Uterus (tissue), 4 donors: ENCODE measurements around the gene TMCO6. TPM values are rescaled to one million over a fixed set of nuclear protein-coding genes. Genes with fewer than 3 reads are reported as not detected.

Experiments
- DNase-seq, 2 donors: peaks; one replicate each; pipeline ENCODE4 v3.0.0-alpha.2; 2019 to 2020
- H3K27ac ChIP-seq, 2 donors: fragments of 200-600 bp; sonication (generic); 1 replicate in 1 of 2; 2 replicates in 1 of 2; pipeline ENCODE4 v1.5.1; 2016 to 2018
- H3K27me3 ChIP-seq, 2 donors: fragments of 200-600 bp; sonication (generic); one replicate each; pipeline ENCODE4 v1.5.1; 2018 to 2019; ENCODE audit warnings: control low read depth in 1 of 2
- H3K36me3 ChIP-seq, 2 donors: fragments of 200-600 bp; sonication (generic); one replicate each; pipeline ENCODE4 v1.5.1; 2019; ENCODE audit warnings: control low read depth in 1 of 2
- H3K4me1 ChIP-seq, 2 donors: fragments of 200-600 bp; sonication (generic); one replicate each; pipeline ENCODE4 v1.5.1; 2018 to 2019; ENCODE audit warnings: control low read depth in 1 of 2
- H3K4me3 ChIP-seq, 2 donors: fragments of 200-600 bp; sonication (generic); 1 replicate in 1 of 2; 2 replicates in 1 of 2; pipeline ENCODE4 v1.5.1; 2018 to 2019; ENCODE audit warnings: mild to moderate bottlenecking in 1 of 2
- H3K9me3 ChIP-seq, 2 donors: fragments of 200-600 bp; sonication (generic); one replicate each; pipeline ENCODE4 v1.5.1; 2019; ENCODE audit warnings: control low read depth in 1 of 2
- POLR2A ChIP-seq, 2 donors: fragments of 450-650 bp; IDR thresholded peaks; one replicate each; pipeline ENCODE4 v1.6.1; 2016; ENCODE audit warnings: antibody characterized with exemption in 2 of 2, mild to moderate bottlenecking in 1 of 2, moderate library complexity in 1 of 2
- intact Hi-C: fragments of 100-400 bp; cut with DNase I; formaldehyde crosslinking; loops from one replicate; pipeline ENCODE4 v1.15.1; 2023; ENCODE audit warnings: low total_unique reads
- total RNA-seq, 4 donors: library from RNA; depleted of rRNA in 3 of 4; stranded (reverse); fragments of >200 nt in 3 of 4; gene quantifications; one replicate each; pipeline versions ENCODE4 v1.1.0 to v1.2.4, GENCODE V29; 2014 to 2023
- TF ChIP-seq, protein P1 (sequence below), 4 experiments: fragments of 200-600 bp in 2 of 4; fragments of 450-650 bp in 2 of 4; sonication (generic) in 2 of 4; IDR thresholded peaks; one replicate each; pipeline ENCODE4 v1.5.1; 2016 to 2019; ENCODE audit warnings: antibody characterized with exemption in 4 of 4, mild to moderate bottlenecking in 2 of 4, moderate library complexity in 1 of 4
- donor health status: DM: yes; HTN: yes; CAD: no.

TMCO6 gene
- total RNA-seq, 4 donors from 2014 or later, result 6.2 to 36.2 (median 22.7) TPM

DNA sequence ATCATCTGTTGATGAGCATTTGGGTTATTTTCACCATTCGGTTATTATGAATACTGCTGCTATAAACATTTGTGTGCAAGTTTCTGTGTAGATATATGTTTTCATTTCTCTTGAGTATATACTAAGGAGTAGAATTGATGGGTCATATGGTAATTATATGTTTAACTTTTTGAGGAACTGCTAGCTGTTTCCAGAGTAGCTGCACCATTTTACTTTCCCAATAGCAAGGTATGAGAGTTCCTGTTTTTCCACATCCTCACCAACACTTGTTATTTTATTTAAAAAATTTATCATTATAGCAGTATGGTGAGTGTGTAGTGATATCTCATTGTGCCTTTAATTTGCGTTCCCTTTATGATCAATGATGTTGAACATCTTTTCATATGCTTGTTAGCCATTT lies 35.5 kb upstream of the TMCO6 start:
- no peak overlapping the region for H3K27ac ChIP-seq
- no peaks in the 10 kb centered on the region for H3K27me3 ChIP-seq
- no peak overlapping the region for H3K4me3 ChIP-seq
- intact Hi-C loops, result no loop called here
- DNase-seq, result no peak
- H3K36me3 ChIP-seq, result no peaks in the 10 kb centered on the region
- no peaks in the 10 kb centered on the region for H3K4me1 ChIP-seq
- TF ChIP-seq, protein P1, sequence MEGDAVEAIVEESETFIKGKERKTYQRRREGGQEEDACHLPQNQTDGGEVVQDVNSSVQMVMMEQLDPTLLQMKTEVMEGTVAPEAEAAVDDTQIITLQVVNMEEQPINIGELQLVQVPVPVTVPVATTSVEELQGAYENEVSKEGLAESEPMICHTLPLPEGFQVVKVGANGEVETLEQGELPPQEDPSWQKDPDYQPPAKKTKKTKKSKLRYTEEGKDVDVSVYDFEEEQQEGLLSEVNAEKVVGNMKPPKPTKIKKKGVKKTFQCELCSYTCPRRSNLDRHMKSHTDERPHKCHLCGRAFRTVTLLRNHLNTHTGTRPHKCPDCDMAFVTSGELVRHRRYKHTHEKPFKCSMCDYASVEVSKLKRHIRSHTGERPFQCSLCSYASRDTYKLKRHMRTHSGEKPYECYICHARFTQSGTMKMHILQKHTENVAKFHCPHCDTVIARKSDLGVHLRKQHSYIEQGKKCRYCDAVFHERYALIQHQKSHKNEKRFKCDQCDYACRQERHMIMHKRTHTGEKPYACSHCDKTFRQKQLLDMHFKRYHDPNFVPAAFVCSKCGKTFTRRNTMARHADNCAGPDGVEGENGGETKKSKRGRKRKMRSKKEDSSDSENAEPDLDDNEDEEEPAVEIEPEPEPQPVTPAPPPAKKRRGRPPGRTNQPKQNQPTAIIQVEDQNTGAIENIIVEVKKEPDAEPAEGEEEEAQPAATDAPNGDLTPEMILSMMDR (IDR thresholded peaks at IDR 0.05), result no peak
- TF ChIP-seq POLR2A (IDR thresholded peaks at IDR 0.05), result no peak
- H3K9me3 ChIP-seq, result no peaks in the 10 kb centered on the region

DNA sequence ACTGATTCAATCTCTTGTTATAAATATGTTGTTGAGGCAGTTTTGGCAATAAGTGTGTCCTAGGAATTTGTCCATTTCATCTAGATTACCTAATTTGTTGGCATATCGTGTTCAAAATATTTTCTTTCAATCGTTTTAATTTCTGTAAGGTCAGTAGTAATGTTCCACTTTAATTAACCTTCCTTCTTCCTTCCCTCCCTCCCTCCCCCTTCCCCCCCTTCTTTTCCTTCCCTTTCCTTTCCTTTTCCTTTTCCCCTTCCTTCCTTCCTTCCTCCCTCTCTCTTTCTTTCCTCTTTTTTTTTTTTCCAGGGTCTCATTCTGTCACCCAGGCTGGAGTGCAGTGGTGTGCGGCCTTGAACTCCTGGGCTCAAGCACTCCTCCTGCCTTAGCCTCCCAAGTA lies 33.4 kb upstream of the TMCO6 start:
- H3K9me3 ChIP-seq, result no peaks in the 10 kb centered on the region
- no peaks in the 10 kb centered on the region for H3K4me1 ChIP-seq
- TF ChIP-seq, protein P1 (IDR thresholded peaks at IDR 0.05), result no peak
- TF ChIP-seq POLR2A (IDR thresholded peaks at IDR 0.05), result no peak
- intact Hi-C loops, result no loop called here
- no peaks in the 10 kb centered on the region for H3K36me3 ChIP-seq
- no peak for DNase-seq
- no peaks in the 10 kb centered on the region for H3K27me3 ChIP-seq
- no peak overlapping the region for H3K4me3 ChIP-seq
- H3K27ac ChIP-seq, result no peak overlapping the region

DNA sequence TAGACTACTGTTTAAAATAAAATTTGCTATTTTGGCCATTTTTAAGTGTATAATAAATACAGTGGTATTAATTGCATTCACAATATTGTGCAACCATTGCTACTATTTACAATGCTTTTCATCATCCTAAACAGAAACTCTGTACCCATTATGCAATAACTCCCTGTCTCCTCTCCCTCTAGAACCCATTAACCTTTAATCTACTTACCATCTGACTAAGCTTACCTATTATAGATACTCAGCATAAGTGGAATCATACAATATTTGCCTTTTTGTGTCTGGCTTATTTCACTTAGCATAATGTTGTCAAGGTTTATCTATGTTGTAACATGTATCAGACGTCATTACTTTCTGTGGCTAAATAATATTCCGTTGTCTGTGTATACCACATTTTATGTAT lies 32.2 kb upstream of the TMCO6 start:
- Histone ChIP-seq H3K4me3 (no peak overlapping the region), H3K4me1 (no peaks in the 10 kb centered on the region), H3K27me3 (no peaks in the 10 kb centered on the region), H3K9me3 (no peaks in the 10 kb centered on the region), H3K27ac (no peak overlapping the region), H3K36me3 (no peaks in the 10 kb centered on the region)
- TF ChIP-seq POLR2A (IDR thresholded peaks at IDR 0.05), result no peak
- TF ChIP-seq, protein P1 (IDR thresholded peaks at IDR 0.05), result no peak
- no peak for DNase-seq
- intact Hi-C loops, result no loop called here

DNA sequence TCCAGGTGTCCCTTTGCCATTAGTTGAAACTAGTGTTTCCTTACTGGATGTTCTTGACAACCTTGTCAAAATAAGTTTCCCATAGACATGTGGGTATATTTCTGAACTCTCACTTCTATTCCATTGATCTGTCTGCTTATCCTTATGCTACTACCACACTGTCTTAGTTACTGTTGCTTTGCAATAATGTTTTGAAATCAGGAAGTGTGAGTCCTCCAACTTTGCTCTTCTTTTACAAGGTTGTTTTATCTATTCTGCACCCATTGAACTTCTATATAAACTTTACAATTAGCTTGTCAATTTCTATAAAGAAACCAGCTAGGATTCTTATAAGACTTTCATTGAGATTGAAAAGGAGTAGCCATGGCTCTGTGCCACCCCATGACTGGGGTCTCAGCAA lies 30.5 kb upstream of the TMCO6 start:
- no peak for DNase-seq
- H3K9me3 ChIP-seq, result no peaks in the 10 kb centered on the region
- H3K27me3 ChIP-seq, result no peaks in the 10 kb centered on the region
- H3K4me1 ChIP-seq, result no peaks in the 10 kb centered on the region
- H3K4me3 ChIP-seq, result no peak overlapping the region
- H3K36me3 ChIP-seq, result no peaks in the 10 kb centered on the region
- intact Hi-C loops, result no loop called here
- no peak overlapping the region for H3K27ac ChIP-seq
- TF ChIP-seq, protein P1 (IDR thresholded peaks at IDR 0.05), result no peak
- no peak for TF ChIP-seq POLR2A (IDR thresholded peaks at IDR 0.05)

DNA sequence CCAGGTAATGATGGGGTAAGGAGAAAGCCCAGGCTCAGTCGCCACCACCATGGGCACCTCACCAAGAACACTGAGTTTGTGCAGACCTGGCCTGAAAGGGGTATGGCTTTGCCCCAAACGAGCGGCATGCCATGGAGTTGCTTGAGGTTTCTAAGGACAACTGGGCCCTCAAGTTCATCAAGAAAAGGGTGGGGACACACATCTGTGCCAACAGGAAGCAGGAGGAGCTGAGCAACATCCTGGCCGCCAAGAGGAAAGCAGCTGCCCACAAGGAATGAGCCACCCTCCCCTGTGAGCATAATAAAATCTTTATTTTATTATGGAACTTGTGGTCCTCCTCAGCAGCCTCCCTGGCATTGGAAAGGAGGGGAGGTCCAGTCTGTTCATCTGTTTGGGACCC lies 30.1 kb upstream of the TMCO6 start:
- Histone ChIP-seq H3K9me3 (no peaks in the 10 kb centered on the region), H3K4me3 (no peak overlapping the region), H3K36me3 (no peaks in the 10 kb centered on the region), H3K27me3 (no peaks in the 10 kb centered on the region), H3K27ac (no peak overlapping the region), H3K4me1 (no peaks in the 10 kb centered on the region)
- peak in 1 of 2 donors; percentile 32 for DNase-seq
- TF ChIP-seq, protein P1 (IDR thresholded peaks at IDR 0.05), result no peak
- no peak for TF ChIP-seq POLR2A (IDR thresholded peaks at IDR 0.05)
- intact Hi-C loops, result no loop called here
